Activated T-cell treated with anti-CD3 and anti-CD28 coated beads, Interleukin-2, amount 50 U/mL, for 48 hours (primary cell): ENCODE measurements around the gene RLBP1.

Experiments used
- DNase-seq, 2 experiments: peaks; one replicate each; pipeline ENCODE4 v3.0.0-alpha.2; 2020

RLBP1 gene

DNA sequence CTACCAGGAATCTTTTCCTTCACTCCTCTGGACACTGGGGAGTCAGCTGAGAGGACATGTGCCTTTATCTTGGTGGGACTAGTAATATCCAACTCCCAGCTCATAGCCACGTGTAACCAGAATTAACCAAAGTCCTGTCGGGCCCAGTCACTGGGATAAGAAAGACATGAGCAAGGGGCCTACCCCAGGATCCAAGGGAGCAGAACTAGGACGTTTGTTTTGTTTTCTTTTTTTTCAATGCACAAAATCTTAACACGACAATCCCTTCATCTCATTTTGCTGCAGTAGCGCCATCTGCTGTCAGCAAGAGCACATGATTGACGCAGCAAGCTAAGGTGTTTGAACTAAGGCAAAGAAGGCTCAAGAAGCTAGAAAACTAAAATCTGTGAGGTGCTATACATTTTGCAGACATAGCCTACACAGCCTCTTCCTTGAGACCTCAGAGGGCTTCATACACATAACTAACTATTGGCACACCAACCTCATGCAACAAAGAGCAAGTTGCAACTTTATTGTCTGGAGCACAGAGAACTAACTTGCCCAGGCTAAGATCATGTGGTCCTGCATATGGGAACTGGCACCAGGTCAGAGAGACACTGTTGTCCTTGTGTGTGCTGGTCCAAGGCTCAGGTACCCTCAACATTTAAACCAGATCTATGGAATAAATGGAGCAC, 43.6 kb downstream of the RLBP1 start:
- peak; percentile 66 to 74 for DNase-seq

- no peak for DNase-seq
Measured at GRCh38 chr15:89177116-89177515, 44.3 kb downstream of the RLBP1 start.

DNA sequence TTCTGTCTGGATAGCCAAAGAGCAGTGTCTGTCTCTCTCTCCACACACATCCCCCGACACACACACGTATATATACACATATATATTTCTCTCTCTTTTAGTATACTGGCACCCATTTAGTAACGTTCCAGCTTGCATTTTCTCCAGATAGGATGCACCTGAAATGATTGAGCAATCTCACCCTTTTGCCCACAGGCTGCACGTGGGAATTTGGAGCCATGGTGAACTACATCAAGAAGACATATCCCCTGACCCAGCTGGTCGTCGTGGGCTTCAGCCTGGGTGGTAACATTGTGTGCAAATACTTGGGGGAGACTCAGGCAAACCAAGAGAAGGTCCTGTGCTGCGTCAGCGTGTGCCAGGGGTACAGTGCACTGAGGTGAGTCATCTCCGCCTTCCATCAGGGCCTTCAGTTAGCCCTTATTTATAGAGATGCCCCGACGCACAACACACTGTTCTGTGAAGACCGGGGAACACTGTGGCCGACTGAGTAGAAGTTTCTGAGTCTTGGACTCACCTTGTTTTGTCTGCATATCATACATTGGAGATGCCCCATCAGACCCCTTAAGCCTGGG, 45.7 kb downstream of the RLBP1 start:
- DNase-seq = no peak

GRCh38 chr15:89174476-89174875, 46.9 kb downstream of the RLBP1 start:
- DNase-seq = no peak

DNA sequence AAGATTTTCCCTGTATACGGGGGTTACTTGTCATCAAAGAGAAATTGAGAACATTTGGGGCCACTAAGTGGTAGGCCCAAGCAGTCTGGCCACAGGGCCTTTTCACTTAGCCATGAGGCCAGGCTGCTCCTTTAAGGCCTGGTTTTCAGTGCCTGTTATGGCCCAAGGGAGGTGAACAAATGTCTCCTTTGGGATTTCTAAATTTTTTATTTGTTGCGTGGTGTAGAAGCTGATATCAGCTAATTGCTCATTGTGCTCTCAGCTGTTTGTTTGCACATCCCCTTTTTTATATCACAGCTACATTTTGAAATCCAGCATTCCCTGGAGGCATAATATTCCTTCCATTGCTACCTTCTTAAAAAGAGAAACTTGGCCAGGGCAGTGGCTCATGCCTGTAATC, 48.5 kb downstream of the RLBP1 start:
- no peak for DNase-seq

DNA sequence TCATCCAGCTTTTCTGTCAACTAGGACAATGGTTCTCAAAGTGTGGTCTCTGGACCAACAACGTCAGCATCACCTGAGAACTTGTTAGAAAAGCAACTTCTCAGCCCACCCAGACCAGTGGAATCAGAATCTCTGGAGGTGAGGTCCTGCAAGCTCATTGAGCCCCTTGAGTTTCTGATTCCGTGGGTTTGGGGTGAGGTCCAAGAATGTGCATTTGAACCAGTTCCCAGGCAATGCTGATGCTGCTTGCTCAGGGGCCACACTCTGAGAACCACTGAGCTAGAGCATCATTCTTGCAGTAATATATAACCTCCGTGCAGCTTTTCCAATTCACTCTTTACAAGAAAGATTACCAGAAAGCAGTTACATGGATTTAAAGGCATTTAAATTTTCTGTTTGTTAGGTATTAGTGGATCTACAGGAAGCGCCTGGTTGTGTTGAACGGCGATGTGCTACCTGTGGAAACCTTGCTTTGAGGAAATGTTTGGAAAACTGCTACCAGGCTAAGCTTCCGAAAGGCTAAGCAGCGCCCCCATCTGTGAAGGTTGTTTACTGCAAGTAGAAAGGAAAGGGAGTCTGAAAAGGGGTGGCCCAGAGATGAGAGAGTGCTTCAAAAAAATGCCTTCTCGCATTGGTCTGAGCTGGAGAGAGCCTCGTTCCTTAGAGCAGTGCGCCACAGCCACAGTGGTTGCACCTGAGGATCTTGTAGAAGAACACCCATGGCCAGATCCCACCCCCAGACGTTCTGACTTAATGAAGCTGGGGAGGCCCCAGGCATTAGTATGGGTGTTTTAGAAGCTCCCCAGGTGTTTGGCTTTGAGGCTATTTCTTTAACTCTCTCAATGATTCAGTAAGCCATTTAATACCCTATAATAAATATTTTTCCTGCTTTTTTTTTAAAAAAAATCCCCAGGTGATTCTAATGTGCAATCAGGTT, 50.0 kb downstream of the RLBP1 start:
- peak; percentile 51 to 57 for DNase-seq

GRCh38 chr15:89170364-89170763, 51.0 kb downstream of the RLBP1 start:
- DNase-seq = no peak

DNA sequence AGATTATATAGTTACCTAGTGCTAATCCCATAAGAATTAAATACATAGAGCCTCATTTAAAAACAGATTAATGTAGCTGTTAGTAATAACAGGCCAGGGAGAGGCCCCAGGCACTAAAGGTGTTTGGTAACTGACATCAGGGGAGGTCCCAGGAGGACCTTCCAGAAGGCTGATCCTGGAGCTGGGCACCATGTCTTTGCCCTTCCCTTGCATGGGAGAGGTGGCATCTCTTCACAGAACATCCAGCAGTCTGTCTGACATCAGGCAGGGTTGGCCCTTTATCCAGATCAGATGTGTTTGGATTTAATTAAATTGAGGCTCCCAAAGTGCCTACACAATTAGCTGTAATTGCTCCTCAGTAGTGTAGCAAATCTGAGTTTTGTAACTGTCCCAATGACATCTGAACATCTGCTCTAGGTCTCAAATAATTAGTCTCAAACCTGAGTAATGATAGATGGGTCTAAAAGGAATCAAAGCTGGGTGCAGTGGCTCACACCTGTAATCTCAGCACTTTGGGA, 53.0 kb downstream of the RLBP1 start:
- DNase-seq = no peak

GRCh38 chr15:89167267-89168176, 53.9 kb downstream of the RLBP1 start:
- peak; percentile 73 to 80 for DNase-seq

DNA sequence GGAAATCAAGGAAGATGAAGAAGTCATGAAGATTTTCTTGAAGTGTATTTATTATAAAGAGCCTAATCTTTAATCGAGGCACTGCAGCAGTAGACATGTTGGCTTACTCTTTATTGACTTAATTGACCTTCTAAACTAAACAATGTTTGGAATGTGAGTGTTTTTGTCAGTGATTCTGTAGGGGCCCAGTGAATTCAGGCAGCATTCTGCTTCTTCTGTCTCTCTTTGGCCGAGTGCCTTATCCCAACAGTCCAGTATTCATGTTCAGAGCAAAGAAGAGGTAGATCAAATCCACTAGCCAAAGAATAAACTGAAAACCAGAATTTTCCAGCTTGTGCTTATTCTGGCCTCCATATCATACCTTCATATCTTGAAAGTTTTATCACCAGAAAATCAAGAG, 55.7 kb downstream of the RLBP1 start:
- DNase-seq = no peak

DNA sequence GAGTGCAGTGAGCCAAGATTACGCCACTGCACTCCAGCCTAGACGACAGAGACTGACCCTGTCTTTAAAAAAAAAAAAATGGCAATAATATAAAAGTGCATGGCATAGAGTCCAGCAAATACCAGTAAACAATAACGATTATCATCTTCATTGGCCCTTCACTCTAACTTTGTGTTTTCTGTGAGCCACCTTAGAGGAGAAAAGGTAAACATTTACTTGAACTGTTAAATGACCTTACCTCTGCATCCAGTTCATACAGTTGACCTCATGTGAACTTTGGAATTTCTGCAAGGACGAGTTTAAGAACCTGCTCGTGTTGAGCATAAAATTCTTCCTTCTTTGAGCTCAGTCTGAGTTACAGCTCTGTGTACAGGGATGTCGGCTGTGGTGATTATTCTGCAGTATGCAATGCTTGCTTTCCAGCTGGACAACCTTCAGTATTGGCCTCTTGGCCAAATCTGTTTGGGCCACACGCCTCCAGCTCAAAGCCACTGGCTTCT, 56.6 kb downstream of the RLBP1 start:
- DNase-seq = no peak

GRCh38 chr15:89163271-89164055, 57.9 kb downstream of the RLBP1 start:
- DNase-seq = no peak

GRCh38 chr15:89161666-89162065, 59.7 kb downstream of the RLBP1 start:
- no peak for DNase-seq
